Astrocyte of the spinal cord (primary cell): Measurements from ENCODE around the gene CANT1.

Experiments used
- DNase-seq: peaks from one replicate; pipeline ENCODE4 v3.0.0; 2011; ENCODE audit warnings: low read depth, low spot score
- H3K4me3 ChIP-seq: 2 replicates; pipeline ENCODE4 v1.5.1; 2011; ENCODE audit warnings: low read depth, mild to moderate bottlenecking, low read length, moderate library complexity
- in situ Hi-C: cut with HindIII; loops from 2 replicates; pipeline ENCODE4 v1.10.0; 2017; ENCODE audit warnings: low sequenced_read_pairs
- TF ChIP-seq, protein P1 (sequence below): IDR thresholded peaks from 2 replicates; pipeline ENCODE4 v1.5.1; 2012; ENCODE audit warnings: low read depth, mild to moderate bottlenecking, low read length, inconsistent platforms

Gene CANT1

DNA sequence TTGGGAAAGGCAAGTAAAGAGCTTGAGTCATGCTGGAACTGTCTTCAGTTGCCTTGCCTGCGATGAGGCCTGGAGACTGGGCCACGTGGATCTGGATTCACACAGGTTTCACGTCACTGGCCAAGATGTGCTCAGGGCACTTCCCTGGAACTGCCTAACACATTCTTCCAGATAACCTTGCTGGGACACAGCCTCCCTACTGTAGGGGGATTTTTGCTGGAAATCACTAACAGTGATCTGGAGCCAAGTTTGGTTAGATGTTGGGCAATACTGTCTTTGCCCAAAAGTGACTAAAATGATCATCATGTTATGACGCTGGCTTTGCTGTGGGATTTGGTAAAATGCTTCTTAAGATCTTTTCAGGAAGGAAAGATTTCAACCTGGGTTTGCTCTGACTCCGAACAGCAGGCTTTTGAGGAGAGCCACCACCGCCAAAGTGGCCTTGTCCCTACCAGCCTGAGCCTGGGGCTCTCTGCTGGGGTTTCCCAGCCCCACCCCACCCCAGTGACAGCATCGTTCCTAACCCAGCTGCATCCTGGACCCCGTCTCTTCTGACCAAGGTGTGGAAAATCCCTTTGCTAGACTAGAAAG lies 29.1 kb upstream of the CANT1 start:
- no peak overlapping the region for H3K4me3 ChIP-seq
- in situ Hi-C loops = no loop called here
- peak; percentile 55 for DNase-seq
- TF ChIP-seq, protein P1, sequence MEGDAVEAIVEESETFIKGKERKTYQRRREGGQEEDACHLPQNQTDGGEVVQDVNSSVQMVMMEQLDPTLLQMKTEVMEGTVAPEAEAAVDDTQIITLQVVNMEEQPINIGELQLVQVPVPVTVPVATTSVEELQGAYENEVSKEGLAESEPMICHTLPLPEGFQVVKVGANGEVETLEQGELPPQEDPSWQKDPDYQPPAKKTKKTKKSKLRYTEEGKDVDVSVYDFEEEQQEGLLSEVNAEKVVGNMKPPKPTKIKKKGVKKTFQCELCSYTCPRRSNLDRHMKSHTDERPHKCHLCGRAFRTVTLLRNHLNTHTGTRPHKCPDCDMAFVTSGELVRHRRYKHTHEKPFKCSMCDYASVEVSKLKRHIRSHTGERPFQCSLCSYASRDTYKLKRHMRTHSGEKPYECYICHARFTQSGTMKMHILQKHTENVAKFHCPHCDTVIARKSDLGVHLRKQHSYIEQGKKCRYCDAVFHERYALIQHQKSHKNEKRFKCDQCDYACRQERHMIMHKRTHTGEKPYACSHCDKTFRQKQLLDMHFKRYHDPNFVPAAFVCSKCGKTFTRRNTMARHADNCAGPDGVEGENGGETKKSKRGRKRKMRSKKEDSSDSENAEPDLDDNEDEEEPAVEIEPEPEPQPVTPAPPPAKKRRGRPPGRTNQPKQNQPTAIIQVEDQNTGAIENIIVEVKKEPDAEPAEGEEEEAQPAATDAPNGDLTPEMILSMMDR = no peak

DNA sequence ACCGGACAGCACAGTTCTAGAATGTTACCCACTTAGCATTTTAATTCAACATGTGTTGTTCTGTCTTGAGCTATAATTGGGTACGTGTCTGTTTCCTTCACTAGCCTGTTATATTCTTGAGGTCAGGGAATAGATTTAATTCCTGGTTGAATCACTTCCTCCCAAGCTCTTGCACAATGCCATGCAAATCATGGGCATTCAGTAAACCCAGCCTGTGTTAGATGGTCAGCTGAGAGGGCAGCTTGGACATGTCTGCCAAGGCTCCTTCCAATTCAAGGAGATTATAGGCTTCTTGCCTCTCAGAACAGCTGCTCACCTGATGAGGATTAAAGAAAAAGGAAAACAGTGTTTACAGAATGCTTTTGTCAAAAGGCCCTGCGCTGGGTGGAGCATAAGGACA lies 27.0 kb upstream of the CANT1 start:
- TF ChIP-seq, protein P1 = no peak
- in situ Hi-C loops = no loop called here
- no peak overlapping the region for H3K4me3 ChIP-seq
- DNase-seq = peak; percentile 74

DNA sequence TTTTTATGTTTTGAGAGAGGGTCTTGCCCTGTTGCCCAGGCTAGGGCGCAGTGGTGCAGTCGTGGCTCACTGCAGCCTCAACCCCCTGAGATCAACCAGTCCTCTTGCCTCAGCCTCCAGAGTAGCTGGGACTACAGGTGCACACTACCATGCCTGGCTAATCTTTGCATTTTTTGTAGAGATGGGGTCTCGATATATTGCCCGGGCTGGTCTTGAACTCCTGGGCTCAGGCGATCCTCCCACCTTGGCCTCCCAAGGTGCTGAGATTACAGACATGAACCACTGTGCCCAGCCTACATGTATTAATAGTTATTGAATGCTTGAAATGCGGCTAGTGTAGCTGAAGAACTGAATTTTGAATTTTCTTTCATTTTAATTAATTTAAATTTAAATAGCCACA lies 26.6 kb upstream of the CANT1 start:
- in situ Hi-C loops = no loop called here
- no peak overlapping the region for H3K4me3 ChIP-seq
- TF ChIP-seq, protein P1 = no peak
- DNase-seq = no peak

DNA sequence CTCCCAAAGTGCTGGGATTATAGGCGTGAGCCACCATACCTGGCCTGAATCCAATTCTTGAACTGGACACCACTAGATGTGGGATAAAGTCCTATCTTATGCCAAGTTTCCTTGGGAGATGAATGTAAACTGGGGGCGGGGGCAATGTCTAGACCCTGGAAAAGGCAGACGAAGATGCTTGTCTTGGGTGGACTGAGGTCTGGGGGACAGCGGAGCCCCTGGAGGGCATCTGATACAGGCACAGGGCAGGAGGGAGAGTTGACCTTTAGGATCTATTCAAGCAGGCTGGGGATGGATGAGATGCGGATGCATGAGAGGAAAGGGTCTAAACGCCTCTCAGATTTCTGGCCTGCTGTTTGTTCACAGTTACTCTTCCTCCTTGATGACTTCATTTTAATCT lies 26.1 kb upstream of the CANT1 start:
- in situ Hi-C loops = no loop called here
- no peak for DNase-seq
- H3K4me3 ChIP-seq = no peak overlapping the region
- TF ChIP-seq, protein P1 = no peak

DNA sequence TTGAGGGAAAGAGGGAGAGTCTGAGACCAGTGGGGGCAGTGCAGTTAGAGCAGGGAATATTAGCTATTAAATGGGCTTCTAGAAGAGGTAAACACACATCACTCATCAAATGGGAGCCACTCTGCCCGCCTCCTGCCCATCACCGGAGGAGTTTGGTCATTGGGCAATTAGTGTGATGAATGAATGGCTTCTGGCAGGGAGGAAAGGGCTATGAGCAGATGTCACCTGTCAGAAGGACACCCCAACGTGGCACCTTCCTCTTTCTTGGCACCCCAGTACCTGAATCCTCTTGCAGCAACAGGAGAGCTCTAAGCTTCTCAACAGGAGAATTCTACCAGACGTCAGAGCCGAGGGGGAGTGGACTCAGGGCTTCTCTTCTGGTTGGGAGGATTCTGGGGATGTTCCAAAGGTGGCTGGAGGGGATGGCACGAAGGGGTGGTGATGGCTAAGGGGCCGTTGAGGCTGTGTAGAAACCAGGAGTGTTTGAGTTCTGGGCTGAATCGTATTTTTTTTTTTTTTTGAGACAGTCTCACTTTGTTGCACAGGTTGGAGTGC lies 25.4 kb upstream of the CANT1 start:
- no peak overlapping the region for H3K4me3 ChIP-seq
- in situ Hi-C loops = no loop called here
- TF ChIP-seq, protein P1 = no peak
- no peak for DNase-seq

DNA sequence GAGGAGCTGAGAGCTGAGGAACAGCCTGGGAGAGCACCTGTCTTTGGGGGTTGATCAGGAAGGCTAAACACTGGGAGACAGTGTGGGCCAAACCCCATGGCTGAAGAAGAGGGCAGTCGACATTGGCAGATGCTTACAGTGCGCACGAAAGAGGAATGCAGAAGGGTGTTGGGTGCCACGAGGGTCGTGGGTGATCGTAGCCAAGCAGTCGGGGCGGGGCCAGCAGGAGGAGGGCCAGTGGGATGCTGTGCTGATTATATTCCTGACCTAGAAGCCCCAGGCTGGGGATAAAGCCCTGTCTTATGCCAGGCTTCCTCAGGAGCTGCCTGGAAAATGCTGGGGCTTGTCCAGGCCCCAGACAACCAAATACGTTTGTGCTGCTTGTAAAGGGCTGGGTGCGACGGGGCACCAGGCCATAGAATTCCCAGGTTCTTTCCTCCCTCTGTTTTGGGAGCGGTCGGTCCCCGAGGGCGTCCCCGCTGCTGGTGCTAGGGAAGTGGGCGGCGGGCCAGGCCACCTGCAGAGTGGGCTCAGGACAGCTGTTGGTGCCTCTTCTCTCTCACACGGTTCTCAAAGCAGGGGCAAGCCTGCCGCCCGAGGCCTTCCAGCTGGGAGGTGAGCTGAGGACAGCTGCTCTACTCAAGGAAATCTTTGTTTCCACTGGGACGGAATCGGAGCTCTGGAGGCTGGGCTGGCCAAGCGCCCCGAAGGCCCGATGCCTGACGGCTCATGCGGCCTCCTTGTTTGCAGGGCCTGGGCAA lies 24.4 kb upstream of the CANT1 start:
- H3K4me3 ChIP-seq = no peak overlapping the region
- TF ChIP-seq, protein P1 = no peak
- in situ Hi-C loops = no loop called here
- DNase-seq = no peak
